ENCODE results near the gene JAK3. TPM values are rescaled to one million over a fixed set of nuclear protein-coding genes. Genes with fewer than 3 reads are reported as not detected.
A peak's percentile ranks its signal among the peaks of the same experiment; 100 is the strongest.
"Not testable (repeated sequence)": the region's sequence is repeated elsewhere in the genome, so short reads cannot be mapped to it uniquely, and the experiment has no call there.

JAK3 gene
- total RNA-seq = 3.2 and 4.1 TPM in 2 replicates

GRCh38 chr19:17847538-17848366, at the start of gene JAK3:
Gene JAK3 (minus strand): TSS chr19:17847982. CDS start chr19:17844417, 3,565 bp downstream.
- DNase-seq = peak; percentile 79

GRCh38 chr19:17893766-17894165, 46.0 kb upstream of the JAK3 start:
- no peak for DNase-seq

GRCh38 chr19:17889609-17890214, 41.9 kb upstream of the JAK3 start:
- DNase-seq = peak; percentile 61

GRCh38 chr19:17888260-17888659, 40.5 kb upstream of the JAK3 start:
- no peak for DNase-seq

GRCh38 chr19:17887221-17887620, 39.4 kb upstream of the JAK3 start:
- not testable (repeated sequence) for DNase-seq

- DNase-seq = no peak
Observed at GRCh38 chr19:17886515-17886914, 38.7 kb upstream of the JAK3 start.

- DNase-seq = no peak
Observed at GRCh38 chr19:17883627-17884410, 36.0 kb upstream of the JAK3 start.

- DNase-seq = no peak
Observed at GRCh38 chr19:17881701-17882100, 33.9 kb upstream of the JAK3 start.

- DNase-seq = no peak
Observed at GRCh38 chr19:17879466-17879865, 31.7 kb upstream of the JAK3 start.

GRCh38 chr19:17877696-17878095, 29.9 kb upstream of the JAK3 start:
- DNase-seq = no peak

GRCh38 chr19:17874758-17875135, 27.0 kb upstream of the JAK3 start:
- no peak for DNase-seq

GRCh38 chr19:17873786-17874757, 26.3 kb upstream of the JAK3 start:
- DNase-seq = peak; percentile 29

GRCh38 chr19:17872251-17873001, 24.6 kb upstream of the JAK3 start:
- DNase-seq = no peak

- no peak for DNase-seq
Observed at GRCh38 chr19:17871878-17872250, 24.1 kb upstream of the JAK3 start, which contains the start of gene SLC5A5. Gene SLC5A5 (plus strand): TSS chr19:17871945. CDS start chr19:17872320, 375 bp downstream.

GRCh38 chr19:17871032-17871877, 23.5 kb upstream of the JAK3 start:
- DNase-seq = no peak

- DNase-seq = no peak
Observed at GRCh38 chr19:17869114-17869608, 21.4 kb upstream of the JAK3 start.

- no peak for DNase-seq
Observed at GRCh38 chr19:17868669-17869068, 20.9 kb upstream of the JAK3 start.

GRCh38 chr19:17866964-17867486, 19.2 kb upstream of the JAK3 start:
- no peak for DNase-seq

- no peak for DNase-seq
Observed at GRCh38 chr19:17866312-17866963, 18.7 kb upstream of the JAK3 start.
